GM13977 (cell line): ENCODE data around the gene IFT172.
A peak's percentile ranks its signal among the peaks of the same experiment; 100 is the strongest.
"Not testable (repeated sequence)": the region's sequence is repeated elsewhere in the genome, so short reads cannot be mapped to it uniquely, and the experiment has no call there.

Source experiments
- DNase-seq: peaks from one replicate; pipeline ENCODE4 v3.0.0; 2012; ENCODE audit warnings: low spot score
- in situ Hi-C: fragments of 300-500 bp; cut with MboI; formaldehyde crosslinking; loops from one replicate; pipeline ENCODE4 v1.12.0; 2022; ENCODE audit warnings: low sequenced_read_pairs, low pct_unique_long_range_greater_than_20kb, mixed read lengths, inconsistent platforms; ENCODE audit not compliant: unreplicated experiment
- TF ChIP-seq, protein P1 (sequence below): IDR thresholded peaks from 2 replicates; pipeline ENCODE4 v1.5.1; 2012; ENCODE audit warnings: mild to moderate bottlenecking, control low read depth; ENCODE audit not compliant: insufficient read depth; ENCODE audit errors: extremely low read depth, missing control alignments

IFT172 gene, protein sequence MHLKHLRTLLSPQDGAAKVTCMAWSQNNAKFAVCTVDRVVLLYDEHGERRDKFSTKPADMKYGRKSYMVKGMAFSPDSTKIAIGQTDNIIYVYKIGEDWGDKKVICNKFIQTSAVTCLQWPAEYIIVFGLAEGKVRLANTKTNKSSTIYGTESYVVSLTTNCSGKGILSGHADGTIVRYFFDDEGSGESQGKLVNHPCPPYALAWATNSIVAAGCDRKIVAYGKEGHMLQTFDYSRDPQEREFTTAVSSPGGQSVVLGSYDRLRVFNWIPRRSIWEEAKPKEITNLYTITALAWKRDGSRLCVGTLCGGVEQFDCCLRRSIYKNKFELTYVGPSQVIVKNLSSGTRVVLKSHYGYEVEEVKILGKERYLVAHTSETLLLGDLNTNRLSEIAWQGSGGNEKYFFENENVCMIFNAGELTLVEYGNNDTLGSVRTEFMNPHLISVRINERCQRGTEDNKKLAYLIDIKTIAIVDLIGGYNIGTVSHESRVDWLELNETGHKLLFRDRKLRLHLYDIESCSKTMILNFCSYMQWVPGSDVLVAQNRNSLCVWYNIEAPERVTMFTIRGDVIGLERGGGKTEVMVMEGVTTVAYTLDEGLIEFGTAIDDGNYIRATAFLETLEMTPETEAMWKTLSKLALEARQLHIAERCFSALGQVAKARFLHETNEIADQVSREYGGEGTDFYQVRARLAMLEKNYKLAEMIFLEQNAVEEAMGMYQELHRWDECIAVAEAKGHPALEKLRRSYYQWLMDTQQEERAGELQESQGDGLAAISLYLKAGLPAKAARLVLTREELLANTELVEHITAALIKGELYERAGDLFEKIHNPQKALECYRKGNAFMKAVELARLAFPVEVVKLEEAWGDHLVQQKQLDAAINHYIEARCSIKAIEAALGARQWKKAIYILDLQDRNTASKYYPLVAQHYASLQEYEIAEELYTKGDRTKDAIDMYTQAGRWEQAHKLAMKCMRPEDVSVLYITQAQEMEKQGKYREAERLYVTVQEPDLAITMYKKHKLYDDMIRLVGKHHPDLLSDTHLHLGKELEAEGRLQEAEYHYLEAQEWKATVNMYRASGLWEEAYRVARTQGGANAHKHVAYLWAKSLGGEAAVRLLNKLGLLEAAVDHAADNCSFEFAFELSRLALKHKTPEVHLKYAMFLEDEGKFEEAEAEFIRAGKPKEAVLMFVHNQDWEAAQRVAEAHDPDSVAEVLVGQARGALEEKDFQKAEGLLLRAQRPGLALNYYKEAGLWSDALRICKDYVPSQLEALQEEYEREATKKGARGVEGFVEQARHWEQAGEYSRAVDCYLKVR (N-terminal part only)

DNA sequence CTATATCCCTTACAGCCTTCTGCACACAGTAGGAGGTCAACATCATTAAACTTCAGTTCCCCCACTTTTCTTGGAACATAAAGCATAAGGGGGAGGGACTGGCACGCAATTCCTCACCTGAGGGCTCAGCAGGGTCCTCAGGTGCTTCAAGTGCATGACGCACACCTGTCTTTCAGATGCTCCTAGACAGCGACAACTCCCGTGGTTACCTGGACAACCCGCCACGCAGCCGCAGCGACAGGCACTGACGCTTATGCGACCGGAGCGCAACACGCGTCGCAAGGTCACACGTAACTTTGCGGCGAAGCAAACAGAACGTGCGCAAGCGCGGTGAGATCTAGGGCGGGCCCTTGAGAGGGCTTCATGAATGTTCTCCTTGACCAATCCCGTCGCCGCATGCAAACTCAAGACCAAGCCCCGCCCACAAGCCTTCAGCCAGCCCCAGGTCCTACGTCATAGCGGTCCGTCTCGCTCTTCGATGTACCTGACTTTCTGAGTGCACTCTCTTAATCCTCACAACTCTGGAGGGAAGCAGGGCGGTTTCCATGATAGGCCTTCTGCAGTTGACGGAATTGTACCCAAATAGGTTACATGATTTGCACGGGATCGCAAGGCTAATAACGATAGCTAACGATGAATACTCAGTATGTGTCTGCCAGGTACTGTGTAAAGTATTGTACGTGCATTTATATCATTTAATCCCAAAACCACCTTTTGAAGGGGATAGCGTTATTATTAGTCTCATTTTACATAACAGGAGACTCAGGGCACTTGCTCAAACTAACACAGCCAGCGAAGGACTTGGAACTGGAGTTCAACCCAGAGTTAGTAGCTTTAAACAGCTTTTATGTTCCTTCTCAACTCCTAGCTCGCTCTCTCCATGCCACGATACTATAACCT is at the start of gene IFT172:
Gene IFT172, minus strand, starts transcription at position 246 of the 900 bp plus-strand sequence. Its CDS starts 90 bp downstream, at position 156.
- in situ Hi-C loops: no loop called here
- TF ChIP-seq, protein P1, sequence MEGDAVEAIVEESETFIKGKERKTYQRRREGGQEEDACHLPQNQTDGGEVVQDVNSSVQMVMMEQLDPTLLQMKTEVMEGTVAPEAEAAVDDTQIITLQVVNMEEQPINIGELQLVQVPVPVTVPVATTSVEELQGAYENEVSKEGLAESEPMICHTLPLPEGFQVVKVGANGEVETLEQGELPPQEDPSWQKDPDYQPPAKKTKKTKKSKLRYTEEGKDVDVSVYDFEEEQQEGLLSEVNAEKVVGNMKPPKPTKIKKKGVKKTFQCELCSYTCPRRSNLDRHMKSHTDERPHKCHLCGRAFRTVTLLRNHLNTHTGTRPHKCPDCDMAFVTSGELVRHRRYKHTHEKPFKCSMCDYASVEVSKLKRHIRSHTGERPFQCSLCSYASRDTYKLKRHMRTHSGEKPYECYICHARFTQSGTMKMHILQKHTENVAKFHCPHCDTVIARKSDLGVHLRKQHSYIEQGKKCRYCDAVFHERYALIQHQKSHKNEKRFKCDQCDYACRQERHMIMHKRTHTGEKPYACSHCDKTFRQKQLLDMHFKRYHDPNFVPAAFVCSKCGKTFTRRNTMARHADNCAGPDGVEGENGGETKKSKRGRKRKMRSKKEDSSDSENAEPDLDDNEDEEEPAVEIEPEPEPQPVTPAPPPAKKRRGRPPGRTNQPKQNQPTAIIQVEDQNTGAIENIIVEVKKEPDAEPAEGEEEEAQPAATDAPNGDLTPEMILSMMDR: no peak
- peak; percentile 96 for DNase-seq

DNA sequence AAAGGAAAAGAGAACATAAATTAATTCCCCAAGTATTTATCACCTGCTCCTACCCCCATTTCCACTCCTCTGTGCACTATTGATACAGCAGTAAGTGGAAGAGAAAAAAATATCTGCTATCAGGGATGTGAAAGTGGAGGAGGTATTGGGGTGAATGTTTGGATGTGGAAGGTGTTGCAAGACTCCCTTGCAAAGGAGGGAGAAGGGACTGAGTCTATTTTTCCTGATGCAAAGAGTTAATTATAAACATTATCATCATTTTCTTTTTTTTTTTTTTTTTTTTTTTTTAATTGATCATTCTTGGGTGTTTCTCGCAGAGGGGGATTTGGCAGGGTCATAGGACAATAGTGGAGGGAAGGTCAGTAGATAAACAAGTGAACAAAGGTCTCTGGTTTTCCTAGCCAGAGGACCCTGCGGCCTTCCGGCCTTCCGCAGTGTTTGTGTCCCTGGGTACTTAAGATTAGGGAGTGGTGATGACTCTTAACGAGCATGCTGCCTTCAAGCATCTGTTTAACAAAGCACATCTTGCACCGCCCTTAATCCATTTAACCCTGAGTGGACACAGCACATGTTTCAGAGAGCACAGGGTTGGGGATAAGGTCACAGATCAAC is 49.4 kb upstream of the IFT172 start:
- in situ Hi-C loops, DNase-seq: not testable (repeated sequence)

DNA sequence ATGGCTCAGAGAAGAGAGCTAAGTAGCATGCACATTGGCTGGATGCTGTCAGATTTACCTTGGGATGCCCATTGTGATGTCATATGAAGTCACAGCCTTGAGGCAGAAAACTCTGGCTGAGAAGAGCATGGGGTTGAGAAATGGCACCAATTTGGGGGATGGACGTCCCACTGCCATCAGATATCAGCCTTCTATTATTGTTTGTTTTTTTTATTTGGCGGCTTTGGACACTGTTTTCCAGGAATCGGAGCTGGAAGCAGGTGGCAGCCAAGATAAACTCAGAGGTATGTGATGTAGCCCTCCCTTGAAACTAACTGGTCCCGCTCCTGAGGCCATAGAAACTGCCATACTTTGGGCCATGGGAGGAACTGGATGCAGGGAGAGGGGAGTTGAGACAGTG is 47.7 kb upstream of the IFT172 start:
- in situ Hi-C loops: no loop called here
- TF ChIP-seq, protein P1: no peak
- no peak for DNase-seq

DNA sequence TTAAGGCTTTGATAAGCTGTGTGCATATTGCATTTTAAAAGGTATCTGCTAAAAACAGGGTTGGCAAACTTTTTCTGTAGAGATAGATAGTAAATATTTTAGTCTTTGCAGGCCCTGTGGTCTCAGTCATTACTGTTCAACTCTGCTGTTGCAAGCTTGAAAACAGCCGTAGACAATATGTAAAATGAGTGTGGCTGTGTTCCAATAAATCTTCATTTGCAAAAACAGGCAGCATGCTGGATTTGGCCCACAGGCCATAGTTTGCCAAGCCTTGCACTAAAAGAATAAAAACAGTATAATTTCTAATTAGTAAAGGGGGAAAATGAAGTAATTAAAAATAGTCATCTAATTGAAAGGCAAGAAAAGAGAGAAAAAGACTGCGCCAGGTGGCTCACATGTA is 42.4 kb upstream of the IFT172 start:
- in situ Hi-C loops: no loop called here
- no peak for DNase-seq
- TF ChIP-seq, protein P1: no peak

DNA sequence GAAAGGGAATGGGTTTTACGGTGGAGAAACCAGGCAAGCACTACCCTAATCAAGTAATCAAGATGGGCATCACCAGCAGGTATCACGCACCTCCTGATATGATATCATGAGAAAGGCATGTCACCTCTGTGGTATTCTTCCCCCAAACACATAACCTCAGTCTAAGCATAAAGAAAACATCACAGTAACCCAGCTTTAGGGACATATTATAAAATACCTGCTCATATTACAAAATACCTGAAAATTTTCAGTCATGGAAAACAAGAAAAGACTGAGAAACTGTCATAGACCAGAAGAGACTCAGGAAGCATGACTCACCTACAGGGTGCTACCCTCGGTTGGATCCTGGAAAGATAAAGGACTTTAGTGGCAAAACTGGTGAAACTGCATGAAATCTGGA is 37.6 kb upstream of the IFT172 start:
- TF ChIP-seq, protein P1: no peak
- in situ Hi-C loops: no loop called here
- no peak for DNase-seq

DNA sequence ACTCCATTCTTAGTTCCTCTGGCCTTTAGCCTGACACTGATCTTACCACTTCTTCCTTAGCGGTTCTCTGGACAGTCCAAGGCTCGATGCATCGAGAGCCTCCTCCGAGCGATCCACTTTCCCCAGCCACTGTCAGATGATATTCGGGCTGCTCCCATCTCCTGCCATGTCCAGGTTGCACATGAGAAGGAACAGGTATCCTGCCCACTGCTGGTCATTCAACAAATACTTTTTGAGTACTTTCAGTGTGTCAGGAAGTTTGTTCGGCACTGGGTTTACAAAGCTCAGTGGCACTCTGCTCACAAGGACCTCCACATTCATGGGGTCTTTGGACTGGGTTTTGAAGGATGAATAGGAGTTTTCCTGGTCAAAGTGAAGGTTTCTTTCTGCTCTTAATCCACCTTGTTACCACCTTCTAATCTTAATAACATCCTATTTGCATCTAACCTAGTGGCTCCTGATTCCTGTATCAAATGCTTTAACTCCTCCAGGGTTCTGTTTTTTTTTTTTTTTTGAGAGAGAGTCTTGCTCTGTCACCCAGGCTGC is 32.9 kb upstream of the IFT172 start:
- DNase-seq: no peak
- TF ChIP-seq, protein P1: no peak
- in situ Hi-C loops: no loop called here
